Transverse colon (tissue), 4 donors: Measurements from ENCODE around the gene RAE1.

ENCODE experiments used
- EP300 ChIP-seq: sonication (generic); formaldehyde crosslinking; IDR thresholded peaks from one replicate; pipeline ENCODE4 v1.6.1; 2017; ENCODE audit warnings: antibody characterized with exemption, low read depth
- POLR2A ChIP-seq: fragments of 450-650 bp; IDR thresholded peaks from one replicate; pipeline ENCODE4 v1.6.1; 2016; ENCODE audit warnings: antibody characterized with exemption, mild to moderate bottlenecking, moderate library complexity
- POLR2AphosphoS5 ChIP-seq, 3 donors: sonication (generic); formaldehyde crosslinking; IDR thresholded peaks; one replicate each; pipeline ENCODE4 v1.6.1; 2016; ENCODE audit warnings: antibody characterized with exemption in 3 of 3
- TF ChIP-seq, protein P1 (sequence below), 5 experiments: fragments of 200-600 bp in 3 of 5; fragments of 450-650 bp in 2 of 5; sonication (generic) in 3 of 5; IDR thresholded peaks; 1 replicate in 2 of 5; 2 replicates in 3 of 5; pipeline ENCODE4 v1.5.1; 2016 to 2017; ENCODE audit warnings: antibody characterized with exemption in 5 of 5, inconsistent platforms in 3 of 5, mild to moderate bottlenecking in 2 of 5, moderate library complexity in 1 of 5

DNA sequence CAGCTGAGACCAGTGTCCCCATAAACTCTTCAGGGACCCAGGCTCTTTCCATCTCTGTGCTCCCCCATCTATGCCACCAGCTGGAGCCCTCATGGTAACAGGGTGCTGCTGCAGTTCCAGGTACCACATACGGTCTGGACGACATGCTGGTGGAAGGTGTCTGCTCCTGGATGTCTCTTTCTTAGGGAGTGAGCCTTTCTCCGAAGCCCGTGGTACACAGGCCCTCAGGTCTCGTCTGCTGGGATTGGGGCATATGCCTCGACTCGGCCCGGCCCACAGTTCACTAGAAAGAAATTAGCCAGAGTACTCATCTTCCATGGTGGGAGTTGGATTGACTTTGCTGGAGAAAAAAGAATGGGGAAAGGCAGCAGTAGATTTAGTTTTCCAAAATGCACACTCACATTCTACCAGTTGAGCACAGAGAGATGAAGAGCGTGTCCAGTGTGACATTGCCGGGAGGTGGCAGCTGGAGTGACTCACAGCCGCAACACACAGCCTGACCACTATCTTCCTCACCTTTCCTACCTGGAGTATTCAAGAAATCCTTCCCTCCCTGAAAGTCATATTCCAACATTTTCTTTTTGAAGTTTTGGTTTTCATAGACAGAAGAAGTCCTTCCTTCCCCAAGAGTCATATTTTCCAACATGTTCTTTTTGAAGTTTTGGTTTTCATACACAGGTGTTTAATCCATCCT lies 40.1 kb upstream of the RAE1 start:
- TF ChIP-seq, protein P1, sequence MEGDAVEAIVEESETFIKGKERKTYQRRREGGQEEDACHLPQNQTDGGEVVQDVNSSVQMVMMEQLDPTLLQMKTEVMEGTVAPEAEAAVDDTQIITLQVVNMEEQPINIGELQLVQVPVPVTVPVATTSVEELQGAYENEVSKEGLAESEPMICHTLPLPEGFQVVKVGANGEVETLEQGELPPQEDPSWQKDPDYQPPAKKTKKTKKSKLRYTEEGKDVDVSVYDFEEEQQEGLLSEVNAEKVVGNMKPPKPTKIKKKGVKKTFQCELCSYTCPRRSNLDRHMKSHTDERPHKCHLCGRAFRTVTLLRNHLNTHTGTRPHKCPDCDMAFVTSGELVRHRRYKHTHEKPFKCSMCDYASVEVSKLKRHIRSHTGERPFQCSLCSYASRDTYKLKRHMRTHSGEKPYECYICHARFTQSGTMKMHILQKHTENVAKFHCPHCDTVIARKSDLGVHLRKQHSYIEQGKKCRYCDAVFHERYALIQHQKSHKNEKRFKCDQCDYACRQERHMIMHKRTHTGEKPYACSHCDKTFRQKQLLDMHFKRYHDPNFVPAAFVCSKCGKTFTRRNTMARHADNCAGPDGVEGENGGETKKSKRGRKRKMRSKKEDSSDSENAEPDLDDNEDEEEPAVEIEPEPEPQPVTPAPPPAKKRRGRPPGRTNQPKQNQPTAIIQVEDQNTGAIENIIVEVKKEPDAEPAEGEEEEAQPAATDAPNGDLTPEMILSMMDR (IDR thresholded peaks at IDR 0.05) = no peak
- TF ChIP-seq POLR2A (no peak), POLR2AphosphoS5 (IDR thresholded peaks at IDR 0.05) (no peak), EP300 (no peak)
